Upper lobe of right lung (tissue), 1 donor: Measurements from ENCODE around the gene SLC35D1. TPM values are rescaled to one million over a fixed set of nuclear protein-coding genes. Genes with fewer than 3 reads are reported as not detected.
"Not testable (repeated sequence)": the region's sequence is repeated elsewhere in the genome, so short reads cannot be mapped to it uniquely, and the experiment has no call there.

ENCODE experiments used
- ATAC-seq: fragments of 200-7000 bp; cut with Tn5 transposase; one replicate; pipeline ENCODE4 v1.9.1; 2020; ENCODE audit warnings: mild to moderate bottlenecking, moderate library complexity
- DNase-seq: peaks from one replicate; pipeline ENCODE4 v3.0.0-alpha.2; 2020
- H3K27ac ChIP-seq: fragments of 200-600 bp; one replicate; pipeline ENCODE4 v1.8.0; 2022
- H3K27me3 ChIP-seq: fragments of 200-600 bp; one replicate; pipeline ENCODE4 v1.8.0; 2022; ENCODE audit warnings: mild to moderate bottlenecking
- H3K36me3 ChIP-seq: fragments of 200-600 bp; one replicate; pipeline ENCODE4 v1.8.0; 2022
- H3K4me1 ChIP-seq: fragments of 200-600 bp; one replicate; pipeline ENCODE4 v1.8.0; 2022
- H3K4me3 ChIP-seq: fragments of 200-600 bp; one replicate; pipeline ENCODE4 v1.8.0; 2022; ENCODE audit warnings: mild to moderate bottlenecking
- H3K9me3 ChIP-seq: fragments of 200-600 bp; one replicate; pipeline ENCODE4 v1.8.0; 2022
- CTCF ChIP-seq: fragments of 200-600 bp; IDR thresholded peaks from one replicate; pipeline ENCODE4 v1.8.0; 2022; ENCODE audit warnings: antibody characterized with exemption
- intact Hi-C: fragments of 100-400 bp; cut with DNase I; formaldehyde crosslinking; loops from one replicate; pipeline ENCODE4 v1.11.0; 2022
- total RNA-seq: library from RNA; stranded (reverse); fragmentation: NEBNext Ultra II Directional; extraction: Animal tissue kit (Norgen Biotek cat#: 25700); gene quantifications from one replicate; pipeline ENCODE4 v1.2.1, GENCODE V29; 2021
- donor health status: DM: no; HTN: yes; CAD: no; lungs with severe emphysema.

The SLC35D1 gene
- total RNA-seq, 1 donor from 2014 or later = 6.3 TPM

- Histone ChIP-seq H3K4me1 (no peaks in the 10 kb centered on the region), H3K4me3 (no peak overlapping the region), H3K27ac (no peak overlapping the region), H3K27me3 (no peaks in the 10 kb centered on the region), H3K36me3 (peaks cover 84% of the 10 kb centered on the region), H3K9me3 (no peaks in the 10 kb centered on the region)
- no peak for ATAC-seq
- TF ChIP-seq CTCF = no peak
- DNase-seq = no peak
- intact Hi-C loops = no loop called here
These were observed 68.1 kb downstream of the SLC35D1 start for GRCh38 chr1:66985835-66986234.

- H3K4me1 ChIP-seq = no peaks in the 10 kb centered on the region
- no peak for DNase-seq
- no peaks in the 10 kb centered on the region for H3K27me3 ChIP-seq
- H3K4me3 ChIP-seq = no peak overlapping the region
- peak; percentile 28 for ATAC-seq
- H3K27ac ChIP-seq = no peak overlapping the region
- no peak for TF ChIP-seq CTCF
- intact Hi-C loops = no loop called here
- peaks cover 90% of the 10 kb centered on the region for H3K36me3 ChIP-seq
- no peaks in the 10 kb centered on the region for H3K9me3 ChIP-seq
These were observed 69.5 kb downstream of the SLC35D1 start for GRCh38 chr1:66984491-66984890.

- DNase-seq (no peak), ATAC-seq (peak; percentile 49)
- H3K27ac ChIP-seq = peak overlapping the region; percentile 7
- H3K9me3 ChIP-seq = no peaks in the 10 kb centered on the region
- TF ChIP-seq CTCF = no peak
- H3K4me3 ChIP-seq = no peak overlapping the region
- intact Hi-C loops = no loop called here
- no peaks in the 10 kb centered on the region for H3K27me3 ChIP-seq
- H3K36me3 ChIP-seq = peaks cover 90% of the 10 kb centered on the region
- no peaks in the 10 kb centered on the region for H3K4me1 ChIP-seq
These were observed 71.2 kb downstream of the SLC35D1 start for GRCh38 chr1:66982561-66983260.

GRCh38 chr1:66981679-66982078 lies 72.3 kb downstream of the SLC35D1 start:
- DNase-seq (no peak), ATAC-seq (peak; percentile 51)
- intact Hi-C loops = no loop called here
- TF ChIP-seq CTCF = no peak
- Histone ChIP-seq H3K27ac (no peak overlapping the region), H3K4me1 (no peaks in the 10 kb centered on the region), H3K9me3 (no peaks in the 10 kb centered on the region), H3K4me3 (peak overlapping the region; percentile 41), H3K27me3 (no peaks in the 10 kb centered on the region), H3K36me3 (peaks cover 90% of the 10 kb centered on the region)

GRCh38 chr1:66980745-66981367 lies 73.1 kb downstream of the SLC35D1 start:
- Histone ChIP-seq H3K27me3 (no peaks in the 10 kb centered on the region), H3K9me3 (no peaks in the 10 kb centered on the region), H3K4me3 (peak overlapping the region; percentile 41), H3K36me3 (peaks cover 90% of the 10 kb centered on the region), H3K4me1 (no peaks in the 10 kb centered on the region), H3K27ac (no peak overlapping the region)
- ATAC-seq = peak; percentile 29
- no peak for DNase-seq
- no peak for TF ChIP-seq CTCF
- intact Hi-C loops = no loop called here

- H3K4me1 ChIP-seq, intact Hi-C loops, H3K4me3 ChIP-seq, H3K9me3 ChIP-seq, H3K27ac ChIP-seq, H3K27me3 ChIP-seq, ATAC-seq, DNase-seq: not testable (repeated sequence)
- peaks cover 91% of the 10 kb centered on the region for H3K36me3 ChIP-seq
These were observed 74.3 kb downstream of the SLC35D1 start for GRCh38 chr1:66979621-66980020.
